ENCODE results near the gene SNAI1. TPM values are rescaled to one million over a fixed set of nuclear protein-coding genes. Genes with fewer than 3 reads are reported as not detected.

The SNAI1 gene
- total RNA-seq, 1 experiment from 2014 or later = 5.4 TPM

DNA sequence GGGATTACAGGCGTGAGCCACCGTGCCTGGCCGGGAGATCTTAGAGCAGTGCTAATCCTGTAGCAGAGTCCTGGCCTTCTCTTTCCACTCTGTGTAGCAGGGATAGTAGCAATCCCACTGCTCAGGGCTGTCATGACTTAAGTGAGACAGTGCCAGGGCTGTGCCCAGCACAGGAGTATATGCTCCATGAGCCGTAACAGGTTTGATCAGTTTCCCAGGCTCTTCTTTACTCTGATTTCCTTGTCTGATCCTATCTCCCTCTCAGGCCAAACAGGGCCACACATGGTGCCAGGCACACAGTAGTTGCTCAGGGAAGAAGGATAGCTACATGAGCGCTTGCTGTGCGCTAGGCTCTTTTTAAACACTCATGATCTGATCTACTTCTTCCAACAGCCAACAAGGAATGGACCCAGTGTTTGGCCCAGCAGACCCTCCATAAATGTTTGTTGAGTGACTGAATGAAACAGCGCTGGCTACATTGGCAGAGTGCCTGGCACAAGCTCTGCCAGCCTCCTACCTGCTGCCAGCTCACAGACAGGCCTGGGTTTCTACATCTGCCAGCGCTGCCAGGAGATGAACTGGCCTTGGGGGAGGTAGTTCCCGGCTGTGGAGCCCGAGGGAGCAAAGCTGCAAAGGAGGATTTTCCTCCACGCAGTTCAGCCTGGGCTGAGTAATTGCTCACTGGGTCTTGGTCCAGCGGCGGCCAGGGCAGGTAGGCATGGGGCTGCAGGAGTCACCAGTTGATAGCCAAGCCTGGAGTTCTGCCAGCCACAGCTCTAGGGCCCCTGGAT lies 36.9 kb downstream of the SNAI1 start:
- H3K27me3 ChIP-seq (ENCODE audit: low read length) = no peaks in the 10 kb centered on the region
- H2AFZ ChIP-seq (ENCODE audit: low read length) = no peak overlapping the region
- intact Hi-C loops (cut with micrococcal nuclease) = no loop called here
- CTCF ChIA-PET = interaction anchor here (0.7 kb wide), 1 partner anchor 234 kb away, joined by 4 read pairs; no protein-coding TSS in a partner anchor
- no TSS peak for BruUV-seq (replicated peaks)
- peak overlapping the region; percentile 44 for H3K27ac ChIP-seq (ENCODE audit: low read length)
- H4K20me1 ChIP-seq (ENCODE audit: low read length) = no peaks in the 10 kb centered on the region
- H3K4me1 ChIP-seq (ENCODE audit: insufficient read depth, low read length) = peaks cover 19% of the 10 kb centered on the region
- no peaks in the 10 kb centered on the region for H3K79me2 ChIP-seq (ENCODE audit: low read length)
- DNase-seq (peak; percentile 86), ATAC-seq (peak; percentile 83)
- TF ChIP-seq EZH2phosphoT487 (IDR thresholded peaks at IDR 0.05; ENCODE audit: borderline replicate concordance, low read length) = no peak
- TF ChIP-seq, protein P1, sequence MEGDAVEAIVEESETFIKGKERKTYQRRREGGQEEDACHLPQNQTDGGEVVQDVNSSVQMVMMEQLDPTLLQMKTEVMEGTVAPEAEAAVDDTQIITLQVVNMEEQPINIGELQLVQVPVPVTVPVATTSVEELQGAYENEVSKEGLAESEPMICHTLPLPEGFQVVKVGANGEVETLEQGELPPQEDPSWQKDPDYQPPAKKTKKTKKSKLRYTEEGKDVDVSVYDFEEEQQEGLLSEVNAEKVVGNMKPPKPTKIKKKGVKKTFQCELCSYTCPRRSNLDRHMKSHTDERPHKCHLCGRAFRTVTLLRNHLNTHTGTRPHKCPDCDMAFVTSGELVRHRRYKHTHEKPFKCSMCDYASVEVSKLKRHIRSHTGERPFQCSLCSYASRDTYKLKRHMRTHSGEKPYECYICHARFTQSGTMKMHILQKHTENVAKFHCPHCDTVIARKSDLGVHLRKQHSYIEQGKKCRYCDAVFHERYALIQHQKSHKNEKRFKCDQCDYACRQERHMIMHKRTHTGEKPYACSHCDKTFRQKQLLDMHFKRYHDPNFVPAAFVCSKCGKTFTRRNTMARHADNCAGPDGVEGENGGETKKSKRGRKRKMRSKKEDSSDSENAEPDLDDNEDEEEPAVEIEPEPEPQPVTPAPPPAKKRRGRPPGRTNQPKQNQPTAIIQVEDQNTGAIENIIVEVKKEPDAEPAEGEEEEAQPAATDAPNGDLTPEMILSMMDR (conservative IDR thresholded peaks at IDR 0.05; ENCODE audit: low read depth, low read length) = no peak
- no peak for TF ChIP-seq EZH2 (IDR thresholded peaks at IDR 0.05; ENCODE audit: low read length, unreplicated experiment)
- no peaks in the 10 kb centered on the region for H3K9me3 ChIP-seq (ENCODE audit: low read length)
- POLR2A ChIA-PET (ENCODE audit: unreplicated experiment) = interaction anchor here (0.6 kb wide), 1 partner anchor 9 kb away, joined by 6 read pairs; no protein-coding TSS in a partner anchor
- H3F3A ChIP-seq (ENCODE audit: low read length, unreplicated experiment) = no peaks in the 10 kb centered on the region
- H3K4me3 ChIP-seq (ENCODE audit: low read length) = no peak overlapping the region
- H3K36me3 ChIP-seq (ENCODE audit: low read depth, low read length) = no peaks in the 10 kb centered on the region
- H3K4me2 ChIP-seq (ENCODE audit: low read length) = peak overlapping the region; percentile 51
- no peaks in the 10 kb centered on the region for H3K9me2 ChIP-seq (replicated peaks; ENCODE audit: low read length)
- H3K9ac ChIP-seq (ENCODE audit: low read length) = no peak overlapping the region

- TF ChIP-seq EZH2phosphoT487 (IDR thresholded peaks at IDR 0.05; ENCODE audit: borderline replicate concordance, low read length) (no peak), EZH2 (IDR thresholded peaks at IDR 0.05; ENCODE audit: low read length, unreplicated experiment) (no peak)
- TF ChIP-seq, protein P1 (conservative IDR thresholded peaks at IDR 0.05; ENCODE audit: low read depth, low read length) = no peak
- intact Hi-C loops (cut with micrococcal nuclease) = no loop called here
- no TSS peak for BruUV-seq (replicated peaks)
- H3K27me3 ChIP-seq (ENCODE audit: low read length) = no peaks in the 10 kb centered on the region
- ChIA-PET CTCF (interaction anchor here (0.7 kb wide), 1 partner anchor 234 kb away, joined by 4 read pairs; no protein-coding TSS in a partner anchor), POLR2A (ENCODE audit: unreplicated experiment) (no interaction called here)
- H3K4me1 ChIP-seq (ENCODE audit: insufficient read depth, low read length) = peaks cover 19% of the 10 kb centered on the region
- no peak overlapping the region for H3K9ac ChIP-seq (ENCODE audit: low read length)
- H3K36me3 ChIP-seq (ENCODE audit: low read depth, low read length) = no peaks in the 10 kb centered on the region
- H3K4me2 ChIP-seq (ENCODE audit: low read length) = peak overlapping the region; percentile 51
- H3K4me3 ChIP-seq (ENCODE audit: low read length) = no peak overlapping the region
- peak overlapping the region; percentile 44 for H3K27ac ChIP-seq (ENCODE audit: low read length)
- no peak overlapping the region for H2AFZ ChIP-seq (ENCODE audit: low read length)
- ATAC-seq (peak; percentile 75), DNase-seq (peak; percentile 68)
- H4K20me1 ChIP-seq (ENCODE audit: low read length) = no peaks in the 10 kb centered on the region
- no peaks in the 10 kb centered on the region for H3K9me2 ChIP-seq (replicated peaks; ENCODE audit: low read length)
- H3F3A ChIP-seq (ENCODE audit: low read length, unreplicated experiment) = no peaks in the 10 kb centered on the region
- no peaks in the 10 kb centered on the region for H3K79me2 ChIP-seq (ENCODE audit: low read length)
- no peaks in the 10 kb centered on the region for H3K9me3 ChIP-seq (ENCODE audit: low read length)
Observed at GRCh38 chr20:50020288-50020687, 37.5 kb downstream of the SNAI1 start.

- Histone ChIP-seq H4K20me1 (ENCODE audit: low read length) (no peaks in the 10 kb centered on the region), H3K4me2 (ENCODE audit: low read length) (no peak overlapping the region), H3K36me3 (ENCODE audit: low read depth, low read length) (no peaks in the 10 kb centered on the region), H3K27me3 (ENCODE audit: low read length) (no peaks in the 10 kb centered on the region), H3K27ac (ENCODE audit: low read length) (no peak overlapping the region), H3K9ac (ENCODE audit: low read length) (no peak overlapping the region), H3K4me1 (ENCODE audit: insufficient read depth, low read length) (peaks cover 23% of the 10 kb centered on the region), H3F3A (ENCODE audit: low read length, unreplicated experiment) (no peaks in the 10 kb centered on the region), H3K9me3 (ENCODE audit: low read length) (no peaks in the 10 kb centered on the region), H3K9me2 (replicated peaks; ENCODE audit: low read length) (no peaks in the 10 kb centered on the region), H3K79me2 (ENCODE audit: low read length) (no peaks in the 10 kb centered on the region), H3K4me3 (ENCODE audit: low read length) (no peak overlapping the region), H2AFZ (ENCODE audit: low read length) (no peak overlapping the region)
- no peak for DNase-seq
- intact Hi-C loops (cut with micrococcal nuclease) = no loop called here
- ATAC-seq = no peak
- ChIA-PET CTCF (no interaction called here), POLR2A (ENCODE audit: unreplicated experiment) (no interaction called here)
- BruUV-seq (replicated peaks) = no TSS peak
- TF ChIP-seq EZH2phosphoT487 (IDR thresholded peaks at IDR 0.05; ENCODE audit: borderline replicate concordance, low read length) (no peak), EZH2 (IDR thresholded peaks at IDR 0.05; ENCODE audit: low read length, unreplicated experiment) (no peak)
- TF ChIP-seq, protein P1 (conservative IDR thresholded peaks at IDR 0.05; ENCODE audit: low read depth, low read length) = no peak
Observed at GRCh38 chr20:50022676-50023075, 39.9 kb downstream of the SNAI1 start.
